HUES6 (cell line): ENCODE results near the gene BAHCC1.
"Not testable (repeated sequence)": the region's sequence is repeated elsewhere in the genome, so short reads cannot be mapped to it uniquely, and the experiment has no call there.

Experiments
- H3K27ac ChIP-seq: 2 replicates; pipeline ENCODE4 v1.7.0; 2013; ENCODE audit warnings: low read depth, mild to moderate bottlenecking, low read length, inconsistent platforms
- H3K27me3 ChIP-seq: 2 replicates; pipeline ENCODE4 v1.6.1; 2013; ENCODE audit warnings: low read length; ENCODE audit not compliant: control insufficient read depth, insufficient read depth
- H3K36me3 ChIP-seq: 2 replicates; pipeline ENCODE4 v1.6.1; 2013; ENCODE audit warnings: low read length; ENCODE audit not compliant: control insufficient read depth, insufficient read depth
- H3K4me1 ChIP-seq: 2 replicates; pipeline ENCODE4 v1.6.1; 2013; ENCODE audit warnings: low read length; ENCODE audit not compliant: control insufficient read depth, insufficient read depth
- H3K4me3 ChIP-seq: 2 replicates; pipeline ENCODE4 v1.5.1; 2013; ENCODE audit warnings: low read depth, low read length
- H3K9ac ChIP-seq: one replicate; pipeline ENCODE4 v1.6.1; 2013; ENCODE audit warnings: mild to moderate bottlenecking, low read length
- H3K9me3 ChIP-seq: 2 replicates; pipeline ENCODE4 v1.6.1; 2013; ENCODE audit warnings: low read depth, low read length; ENCODE audit not compliant: control insufficient read depth, insufficient read depth

Gene BAHCC1

GRCh38 chr17:81354252-81354953 lies 40.9 kb upstream of the BAHCC1 start:
- H3K4me3 ChIP-seq, result no peak overlapping the region
- no peak overlapping the region for H3K9ac ChIP-seq
- no peaks in the 10 kb centered on the region for H3K4me1 ChIP-seq
- H3K9me3 ChIP-seq, result no peaks in the 10 kb centered on the region
- no peak overlapping the region for H3K27ac ChIP-seq
- H3K27me3 ChIP-seq, result peaks cover 4% of the 10 kb centered on the region; the same call in 1 of the 2 replicates
- no peaks in the 10 kb centered on the region for H3K36me3 ChIP-seq

DNA sequence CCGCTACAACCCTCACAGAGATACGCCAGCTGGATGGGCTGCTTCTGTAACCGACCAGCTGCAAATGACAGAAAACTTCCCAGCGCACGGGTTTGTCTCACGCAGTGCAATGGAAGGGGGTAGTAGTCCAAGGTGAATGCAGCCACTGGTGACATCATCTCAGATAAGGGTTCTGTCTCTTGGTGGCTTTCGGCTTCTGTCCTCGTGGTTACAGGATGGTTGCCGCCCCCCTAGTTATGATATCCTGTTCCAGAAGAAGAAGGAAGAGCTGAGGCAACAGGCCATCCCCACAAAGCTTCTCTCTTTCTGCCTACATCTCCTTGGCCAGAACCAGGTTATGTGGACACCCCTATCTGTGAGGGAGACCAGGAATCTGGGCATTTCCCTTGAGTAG lies 40.3 kb upstream of the BAHCC1 start:
- no peaks in the 10 kb centered on the region for H3K4me1 ChIP-seq
- H3K9me3 ChIP-seq, result no peaks in the 10 kb centered on the region
- H3K27ac ChIP-seq, result no peak overlapping the region
- H3K27me3 ChIP-seq, result no peaks in the 10 kb centered on the region
- H3K36me3 ChIP-seq, result no peaks in the 10 kb centered on the region
- H3K4me3 ChIP-seq, result no peak overlapping the region
- no peak overlapping the region for H3K9ac ChIP-seq

- Histone ChIP-seq H3K27me3 (peaks cover 3% of the 10 kb centered on the region; the same call in 1 of the 2 replicates), H3K4me3 (no peak overlapping the region), H3K9me3 (no peaks in the 10 kb centered on the region), H3K27ac (no peak overlapping the region), H3K36me3 (no peaks in the 10 kb centered on the region), H3K9ac (no peak overlapping the region), H3K4me1 (no peaks in the 10 kb centered on the region)
Observed at GRCh38 chr17:81359218-81359617, 36.0 kb upstream of the BAHCC1 start.

DNA sequence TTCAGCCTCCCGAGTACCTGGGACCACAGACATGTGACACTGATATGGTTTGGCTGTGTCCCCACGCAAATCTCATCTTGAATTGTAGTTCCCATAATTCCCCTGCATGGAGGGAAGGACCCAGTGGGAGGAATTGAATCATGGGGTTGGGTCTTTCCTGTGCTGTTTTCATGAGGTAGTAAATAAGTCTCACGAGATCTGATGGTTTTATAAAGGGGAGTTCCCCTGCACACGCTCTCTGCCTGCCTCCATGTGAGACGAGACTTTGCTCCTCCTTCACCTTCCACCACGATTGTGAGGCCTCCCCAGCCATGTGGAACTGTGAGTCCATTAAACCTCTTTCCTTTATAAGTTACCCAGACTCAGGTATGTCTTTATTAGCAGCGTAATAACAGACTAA lies 33.3 kb upstream of the BAHCC1 start:
- not testable (repeated sequence) for H3K27ac ChIP-seq, H3K9ac ChIP-seq, H3K36me3 ChIP-seq, H3K9me3 ChIP-seq, H3K4me3 ChIP-seq
- H3K4me1 ChIP-seq, result peaks cover 14% of the 10 kb centered on the region
- H3K27me3 ChIP-seq, result peaks cover 27% of the 10 kb centered on the region

- peak overlapping the region; percentile 43; the same call in 1 of the 2 replicates for H3K4me3 ChIP-seq
- peaks cover 14% of the 10 kb centered on the region for H3K4me1 ChIP-seq
- H3K9me3 ChIP-seq, result no peaks in the 10 kb centered on the region
- H3K9ac ChIP-seq, result no peak overlapping the region
- H3K36me3 ChIP-seq, result no peaks in the 10 kb centered on the region
- no peak overlapping the region for H3K27ac ChIP-seq
- peaks cover 31% of the 10 kb centered on the region for H3K27me3 ChIP-seq
Observed at GRCh38 chr17:81364278-81365147, 30.7 kb upstream of the BAHCC1 start.

DNA sequence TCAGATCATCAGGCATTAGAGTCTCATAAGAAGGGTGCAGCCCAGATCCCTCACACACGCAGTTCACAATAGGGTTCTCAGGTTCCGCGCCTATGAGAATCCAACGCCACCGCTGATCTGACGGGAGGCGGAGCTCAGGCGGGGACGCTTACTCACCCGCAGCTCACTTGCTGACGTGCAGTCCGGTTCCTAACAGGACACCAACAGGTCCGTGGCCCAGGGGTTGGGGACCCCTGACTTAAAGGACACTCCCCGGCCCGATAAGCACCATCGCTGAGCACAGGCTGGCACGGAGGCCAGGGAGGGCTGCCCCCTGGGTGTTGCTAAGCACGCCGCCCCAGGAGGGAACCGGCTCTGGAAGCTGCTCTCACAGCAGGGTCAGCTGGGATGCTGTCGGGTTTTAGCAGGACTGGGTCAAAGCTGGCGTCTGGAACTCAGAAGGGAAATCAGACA lies 30.1 kb upstream of the BAHCC1 start:
- peaks cover 14% of the 10 kb centered on the region for H3K4me1 ChIP-seq
- H3K36me3 ChIP-seq, result no peaks in the 10 kb centered on the region
- peak overlapping the region; percentile 43; the same call in 1 of the 2 replicates for H3K4me3 ChIP-seq
- no peaks in the 10 kb centered on the region for H3K9me3 ChIP-seq
- no peak overlapping the region for H3K27ac ChIP-seq
- H3K27me3 ChIP-seq, result peaks cover 31% of the 10 kb centered on the region
- no peak overlapping the region for H3K9ac ChIP-seq

GRCh38 chr17:81365601-81366585 lies 29.4 kb upstream of the BAHCC1 start:
- no peak overlapping the region for H3K27ac ChIP-seq
- no peak overlapping the region for H3K9ac ChIP-seq
- no peaks in the 10 kb centered on the region for H3K9me3 ChIP-seq
- H3K36me3 ChIP-seq, result no peaks in the 10 kb centered on the region
- H3K4me1 ChIP-seq, result peaks cover 14% of the 10 kb centered on the region
- H3K4me3 ChIP-seq, result no peak overlapping the region
- peaks cover 31% of the 10 kb centered on the region for H3K27me3 ChIP-seq

GRCh38 chr17:81366648-81367047 lies 28.6 kb upstream of the BAHCC1 start:
- Histone ChIP-seq H3K27ac (no peak overlapping the region), H3K4me3 (no peak overlapping the region), H3K36me3 (no peaks in the 10 kb centered on the region), H3K27me3 (peaks cover 31% of the 10 kb centered on the region), H3K9me3 (no peaks in the 10 kb centered on the region), H3K4me1 (peaks cover 14% of the 10 kb centered on the region), H3K9ac (no peak overlapping the region)

- Histone ChIP-seq H3K27me3 (peaks cover 31% of the 10 kb centered on the region), H3K9me3 (no peaks in the 10 kb centered on the region), H3K4me3 (no peak overlapping the region), H3K9ac (no peak overlapping the region), H3K36me3 (no peaks in the 10 kb centered on the region), H3K4me1 (peaks cover 14% of the 10 kb centered on the region), H3K27ac (no peak overlapping the region)
Observed at GRCh38 chr17:81367171-81367570, 28.1 kb upstream of the BAHCC1 start.

- Histone ChIP-seq H3K36me3 (no peaks in the 10 kb centered on the region), H3K9ac (no peak overlapping the region), H3K4me1 (peaks cover 16% of the 10 kb centered on the region), H3K4me3 (no peak overlapping the region), H3K27ac (no peak overlapping the region), H3K9me3 (no peaks in the 10 kb centered on the region), H3K27me3 (peaks cover 31% of the 10 kb centered on the region)
Observed at GRCh38 chr17:81368161-81369022, 26.9 kb upstream of the BAHCC1 start.
